AG09319 (cell line): Measurements from ENCODE around the gene GPD2.

Experiments used
- DNase-seq: peaks from one replicate; pipeline ENCODE4 v3.0.0-alpha.2; 2010; ENCODE audit warnings: low read depth; ENCODE audit errors: extremely low read depth
- TF ChIP-seq, protein P1 (sequence below): IDR thresholded peaks from 2 replicates; pipeline ENCODE4 v1.5.1; 2011; ENCODE audit warnings: low read depth, mild to moderate bottlenecking, inconsistent platforms, low read length, moderate library complexity

The GPD2 gene

DNA sequence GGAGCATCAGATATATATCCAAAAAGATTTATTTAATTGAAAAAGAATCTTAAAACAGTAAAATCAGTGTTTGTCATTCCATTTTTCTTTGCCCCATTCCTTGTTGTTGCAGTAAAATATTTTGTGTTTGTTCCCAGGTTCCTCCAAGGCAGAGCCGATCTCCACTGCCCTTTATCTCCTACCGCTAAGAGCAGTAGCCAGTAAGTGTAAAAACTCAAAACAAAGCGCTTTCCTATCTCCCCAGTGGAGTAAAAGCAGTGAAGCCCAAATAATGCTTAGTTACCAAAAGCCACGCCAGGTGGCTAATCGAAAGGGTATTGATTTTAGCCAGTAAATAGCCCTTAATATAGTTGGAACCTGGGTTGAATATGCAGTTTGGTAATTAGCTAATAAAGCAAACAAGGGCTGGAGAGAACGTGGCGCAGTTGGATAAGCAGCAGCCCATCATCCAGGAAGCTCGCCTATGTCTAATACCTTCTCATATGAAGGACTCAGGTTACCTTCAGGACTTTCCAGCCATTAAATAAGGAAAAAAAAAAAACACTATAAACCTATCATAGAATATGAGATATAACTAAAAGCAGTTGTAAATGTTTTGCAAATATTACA lies 12.4 kb upstream of the GPD2 start:
- TF ChIP-seq, protein P1, sequence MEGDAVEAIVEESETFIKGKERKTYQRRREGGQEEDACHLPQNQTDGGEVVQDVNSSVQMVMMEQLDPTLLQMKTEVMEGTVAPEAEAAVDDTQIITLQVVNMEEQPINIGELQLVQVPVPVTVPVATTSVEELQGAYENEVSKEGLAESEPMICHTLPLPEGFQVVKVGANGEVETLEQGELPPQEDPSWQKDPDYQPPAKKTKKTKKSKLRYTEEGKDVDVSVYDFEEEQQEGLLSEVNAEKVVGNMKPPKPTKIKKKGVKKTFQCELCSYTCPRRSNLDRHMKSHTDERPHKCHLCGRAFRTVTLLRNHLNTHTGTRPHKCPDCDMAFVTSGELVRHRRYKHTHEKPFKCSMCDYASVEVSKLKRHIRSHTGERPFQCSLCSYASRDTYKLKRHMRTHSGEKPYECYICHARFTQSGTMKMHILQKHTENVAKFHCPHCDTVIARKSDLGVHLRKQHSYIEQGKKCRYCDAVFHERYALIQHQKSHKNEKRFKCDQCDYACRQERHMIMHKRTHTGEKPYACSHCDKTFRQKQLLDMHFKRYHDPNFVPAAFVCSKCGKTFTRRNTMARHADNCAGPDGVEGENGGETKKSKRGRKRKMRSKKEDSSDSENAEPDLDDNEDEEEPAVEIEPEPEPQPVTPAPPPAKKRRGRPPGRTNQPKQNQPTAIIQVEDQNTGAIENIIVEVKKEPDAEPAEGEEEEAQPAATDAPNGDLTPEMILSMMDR = no peak
- no peak for DNase-seq

DNA sequence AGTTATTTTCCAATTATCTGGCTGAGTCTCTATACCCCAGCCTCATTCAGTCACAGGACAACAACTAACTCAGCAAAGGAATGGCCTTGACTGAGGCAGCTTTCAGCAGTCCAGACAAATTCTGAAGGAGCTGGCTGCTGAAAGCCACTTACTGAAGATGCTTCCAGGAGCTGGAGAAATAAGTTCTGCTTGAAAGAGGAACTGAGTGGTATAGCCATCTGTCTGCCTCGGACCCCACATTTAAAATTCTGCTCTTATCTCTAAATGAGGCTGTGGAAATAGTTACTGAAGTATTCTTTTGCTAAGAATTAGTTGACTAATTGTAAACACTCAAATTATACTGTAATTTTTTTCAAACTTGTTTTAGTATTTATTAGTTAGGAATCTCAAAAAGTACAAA lies 9.1 kb upstream of the GPD2 start:
- DNase-seq = no peak
- TF ChIP-seq, protein P1 = no peak

DNA sequence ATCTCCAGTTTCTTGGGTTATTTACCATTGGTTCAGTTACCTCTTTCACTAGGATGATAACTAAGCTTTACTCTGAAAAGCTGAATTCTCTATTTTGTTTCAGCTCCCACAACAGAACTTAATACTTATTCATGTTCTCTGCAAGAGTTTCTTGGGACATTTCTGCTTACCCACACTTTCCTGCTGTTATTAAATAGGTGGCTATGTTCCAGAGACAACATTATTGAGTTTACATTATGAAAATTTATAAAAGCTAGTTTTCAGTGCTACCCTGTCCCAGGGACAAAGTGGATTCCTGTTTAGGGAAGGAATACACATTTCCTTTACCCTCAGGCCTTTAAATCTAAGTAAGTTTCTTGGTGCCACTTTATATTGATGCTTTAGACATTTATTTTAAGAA lies 7.0 kb upstream of the GPD2 start:
- DNase-seq = no peak
- TF ChIP-seq, protein P1 = no peak

DNA sequence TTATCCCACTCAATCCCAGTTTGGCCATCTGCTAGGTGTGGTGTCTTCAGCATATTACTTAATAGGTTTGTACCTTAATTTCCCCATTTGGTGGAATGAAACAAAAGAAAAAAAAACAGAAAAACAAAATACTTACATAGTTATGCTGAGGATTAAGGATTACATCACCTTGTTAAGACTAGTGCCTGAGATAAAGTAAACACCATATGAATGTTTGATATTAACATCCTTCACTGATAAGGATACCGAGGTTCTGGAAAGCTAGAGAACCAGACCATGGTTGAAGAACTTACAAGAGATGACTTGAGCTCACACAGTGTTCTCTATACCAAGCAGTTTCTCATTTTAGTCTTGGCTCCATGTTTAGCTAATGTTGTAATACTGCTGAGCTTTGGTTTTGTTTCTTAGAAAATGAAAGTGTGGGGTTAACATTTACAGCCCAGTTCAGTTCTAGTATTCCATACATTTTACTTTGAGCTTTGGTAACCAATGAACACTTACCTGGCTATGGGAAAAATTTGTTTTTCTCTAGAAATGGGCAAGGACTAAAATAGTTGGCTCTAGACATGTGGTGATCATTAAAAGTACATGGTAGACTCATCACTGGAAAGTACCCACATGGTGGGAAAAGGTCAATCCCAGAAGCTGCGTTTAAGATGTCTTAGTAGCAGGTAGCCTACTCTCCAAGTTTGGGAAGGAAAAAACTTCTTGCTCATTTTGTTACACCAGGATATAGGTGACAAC lies 5.8 kb upstream of the GPD2 start:
- TF ChIP-seq, protein P1 = no peak
- no peak for DNase-seq

DNA sequence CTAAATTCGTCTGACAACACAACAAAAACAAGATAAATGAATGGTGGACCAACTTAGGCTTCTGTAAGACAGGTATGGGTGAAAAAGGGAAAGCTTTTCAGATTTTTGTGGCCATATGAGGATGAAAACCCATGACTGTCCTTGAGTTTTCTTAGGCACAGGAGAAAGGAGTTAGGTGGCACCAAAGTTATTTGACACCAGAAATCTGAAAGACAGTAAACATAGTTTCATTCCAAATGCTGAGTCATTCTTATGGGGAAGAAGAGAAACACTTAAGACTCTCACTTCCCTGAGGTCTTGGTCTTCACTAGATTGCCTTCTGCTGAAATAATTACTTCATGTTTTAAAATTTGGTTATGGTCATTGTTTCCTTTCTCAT lies 5.2 kb upstream of the GPD2 start:
- TF ChIP-seq, protein P1 = no peak
- DNase-seq = no peak

DNA sequence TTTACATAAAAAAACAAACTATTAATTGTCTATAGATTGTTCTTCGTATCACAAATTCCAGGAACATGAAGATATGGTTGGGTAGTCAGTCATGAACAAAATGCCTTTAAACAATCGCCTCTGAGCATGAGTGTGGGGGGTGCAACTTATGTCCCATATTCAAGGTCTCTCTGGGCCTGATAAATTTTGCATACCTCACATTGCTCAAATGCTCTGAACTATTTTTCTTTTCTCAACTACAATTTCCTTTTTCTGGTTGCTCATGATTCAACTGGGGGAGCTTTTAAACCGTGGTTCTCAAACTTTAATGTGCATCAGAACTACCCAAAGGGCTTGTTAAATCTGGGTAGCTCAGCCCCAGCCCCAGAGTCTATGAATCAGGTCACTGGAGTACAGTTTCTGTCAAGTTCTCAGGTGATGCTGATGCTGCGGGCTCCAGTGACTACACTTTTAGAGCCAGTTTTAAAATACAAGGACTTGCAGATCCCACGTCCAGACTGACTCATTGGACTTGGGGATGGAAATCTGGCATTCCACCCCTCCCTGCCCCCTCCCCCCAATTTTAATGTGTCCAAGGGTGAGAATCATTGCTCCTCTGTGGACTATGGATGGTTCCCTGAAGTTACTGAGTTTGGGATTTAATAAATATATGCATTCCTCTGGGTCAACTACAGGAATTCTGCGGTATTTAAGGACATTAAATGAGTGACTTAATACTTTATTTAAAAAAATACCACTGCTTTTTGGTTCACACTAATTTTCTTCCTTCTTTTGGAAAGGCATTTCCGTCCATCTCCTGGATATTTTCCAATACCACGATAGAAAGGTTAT lies 1.5 kb upstream of the GPD2 start:
- TF ChIP-seq, protein P1 = no peak
- DNase-seq = no peak

DNA sequence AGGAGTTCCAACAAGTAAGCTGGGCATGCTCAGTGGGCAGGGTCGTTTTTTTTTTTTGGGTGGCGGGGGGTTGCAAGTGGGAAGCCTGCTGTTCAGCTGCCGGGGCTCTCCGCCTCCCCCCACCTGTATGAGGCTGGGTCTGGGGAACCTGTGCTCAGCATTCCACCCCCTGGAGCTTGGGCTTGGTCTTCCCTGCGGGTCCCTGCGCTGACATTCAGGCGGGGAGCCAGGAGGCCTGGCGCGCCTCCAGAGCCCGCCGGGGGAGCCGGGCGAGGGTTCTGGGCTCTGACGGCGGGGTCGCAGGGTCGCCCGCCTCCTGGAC lies 822 bp upstream of the GPD2 start:
- no peak for DNase-seq
- TF ChIP-seq, protein P1 = no peak
